ENCODE results near the gene DIS3.
A peak's percentile ranks its signal among the peaks of the same experiment; 100 is the strongest.
"Not testable (repeated sequence)": the region's sequence is repeated elsewhere in the genome, so short reads cannot be mapped to it uniquely, and the experiment has no call there.

The DIS3 gene

GRCh38 chr13:72745260-72745659, 36.4 kb downstream of the DIS3 start:
- DNase-seq = no peak

GRCh38 chr13:72740015-72740414, 41.7 kb downstream of the DIS3 start:
- no peak for DNase-seq

GRCh38 chr13:72737033-72737432, 44.7 kb downstream of the DIS3 start:
- no peak for DNase-seq

GRCh38 chr13:72728290-72728605, 53.5 kb downstream of the DIS3 start:
- DNase-seq = no peak

- DNase-seq = peak; percentile 92
Measured at GRCh38 chr13:72727417-72728289, 54.0 kb downstream of the DIS3 start, which contains the start of the genes BORA and MZT1. Gene BORA (plus strand): TSS chr13:72727923. CDS start chr13:72728941, 1,018 bp downstream. Gene MZT1 (minus strand): TSS chr13:72727629. CDS start chr13:72727602, 27 bp downstream.

GRCh38 chr13:72726726-72727416, 54.8 kb downstream of the DIS3 start:
- peak; percentile 40 for DNase-seq

GRCh38 chr13:72726185-72726584, 55.5 kb downstream of the DIS3 start:
- not testable (repeated sequence) for DNase-seq

- DNase-seq = no peak
Measured at GRCh38 chr13:72716776-72717175, 64.9 kb downstream of the DIS3 start.

Data from effector CD8-positive, alpha-beta T cell (primary cell).